GM23338 (cell line): ENCODE data around the gene SSMEM1. TPM values are rescaled to one million over a fixed set of nuclear protein-coding genes. Genes with fewer than 3 reads are reported as not detected.

Source experiments
- ATAC-seq: fragments of 200-7000 bp; cut with Tn5 transposase; 3 replicates; pipeline ENCODE4 v1.9.1; 2020
- DNase-seq: peaks from one replicate; pipeline ENCODE4 v3.0.0-alpha.2; 2015; ENCODE audit warnings: low spot score
- H2AFZ ChIP-seq: fragments of 200-600 bp; sonication (generic); 2 replicates; pipeline ENCODE4 v1.8.0; 2016; ENCODE audit warnings: antibody characterized with exemption, mild to moderate bottlenecking, moderate library complexity
- H3F3A ChIP-seq: fragments of 200-600 bp; sonication (generic); replicated peaks from 2 replicates; pipeline ENCODE4 v1.8.0; 2017; ENCODE audit warnings: antibody characterized with exemption, mixed run types, low read depth
- H3K27ac ChIP-seq: fragments of 200-600 bp; sonication (generic); 2 replicates; pipeline ENCODE4 v1.6.1; 2016; ENCODE audit warnings: low read depth
- H3K27me3 ChIP-seq: fragments of 200-600 bp; sonication (generic); 2 replicates; pipeline ENCODE4 v1.8.0; 2016; ENCODE audit warnings: mild to moderate bottlenecking, mixed run types, moderate library complexity; ENCODE audit not compliant: insufficient read depth
- H3K36me3 ChIP-seq: fragments of 200-600 bp; sonication (generic); 2 replicates; pipeline ENCODE4 v1.8.0; 2016; ENCODE audit warnings: mild to moderate bottlenecking; ENCODE audit not compliant: insufficient read depth
- H3K4me1 ChIP-seq: fragments of 200-600 bp; sonication (generic); 2 replicates; pipeline ENCODE4 v1.8.0; 2016; ENCODE audit warnings: mild to moderate bottlenecking, moderate library complexity; ENCODE audit not compliant: insufficient read depth
- H3K4me2 ChIP-seq: fragments of 200-600 bp; sonication (generic); 2 replicates; pipeline ENCODE4 v1.7.1; 2017; ENCODE audit warnings: mixed run types
- H3K4me3 ChIP-seq: fragments of 200-600 bp; sonication (generic); 2 replicates; pipeline ENCODE4 v1.6.1; 2016; ENCODE audit warnings: mixed run types
- H3K79me2 ChIP-seq: fragments of 200-600 bp; sonication (generic); replicated peaks from 2 replicates; pipeline ENCODE4 v1.8.0; 2017; ENCODE audit warnings: mild to moderate bottlenecking; ENCODE audit not compliant: insufficient read depth
- H3K9me2 ChIP-seq: fragments of 200-600 bp; sonication (generic); 2 replicates; pipeline ENCODE4 v1.8.0; 2017; ENCODE audit not compliant: insufficient read depth
- H4K20me1 ChIP-seq: fragments of 200-600 bp; sonication (generic); replicated peaks from 2 replicates; pipeline ENCODE4 v1.8.0; 2017; ENCODE audit warnings: mild to moderate bottlenecking; ENCODE audit not compliant: insufficient read depth
- H3K27ac Mint-ChIP-seq: 2 replicates; pipeline ENCODE4 v1.8.0; 2020; ENCODE audit warnings: inconsistent platforms, mild to moderate bottlenecking, moderate library complexity, mixed read lengths
- H3K27me3 Mint-ChIP-seq: 3 replicates; pipeline ENCODE4 v1.8.0; 2022; ENCODE audit warnings: low read depth, mild to moderate bottlenecking, moderate library complexity, mixed read lengths, inconsistent platforms; ENCODE audit not compliant: insufficient read depth, poor library complexity
- H3K36me3 Mint-ChIP-seq: 3 replicates; pipeline ENCODE4 v1.8.0; 2021; ENCODE audit warnings: low read depth, mild to moderate bottlenecking, inconsistent platforms, moderate library complexity, mixed read lengths
- H3K4me1 Mint-ChIP-seq: 3 replicates; pipeline ENCODE4 v1.8.0; 2020; ENCODE audit warnings: mild to moderate bottlenecking, inconsistent platforms, mixed read lengths
- H3K4me3 Mint-ChIP-seq: 3 replicates; pipeline ENCODE4 v1.8.0; 2021; ENCODE audit warnings: moderate library complexity, mild to moderate bottlenecking, inconsistent platforms, mixed read lengths
- H3K9me3 Mint-ChIP-seq: 3 replicates; pipeline ENCODE4 v1.8.0; 2020; ENCODE audit warnings: moderate library complexity, mild to moderate bottlenecking, inconsistent platforms, mixed read lengths
- CREB1 ChIP-seq: fragments of 250-450 bp; sonication (Bioruptor Pico); IDR thresholded peaks from 2 replicates; pipeline ENCODE4 v1.5.0; 2020; ENCODE audit warnings: low read depth, mild to moderate bottlenecking, moderate library complexity
- CTCF ChIP-seq, 2 experiments: fragments of 200-600 bp in 1 of 2; sonication (generic) in 1 of 2; conservative IDR thresholded peaks; 2 replicates each; pipeline versions ENCODE4 v1.5.1 to v1.6.1; 2016 to 2017; ENCODE audit warnings: antibody characterized with exemption in 2 of 2, low read depth in 2 of 2, mild to moderate bottlenecking in 2 of 2, moderate library complexity in 1 of 2
- EZH2phosphoT487 ChIP-seq: fragments of 200-600 bp; sonication (generic); IDR thresholded peaks from one replicate; pipeline ENCODE4 v1.8.1; 2018; ENCODE audit warnings: antibody characterized with exemption; ENCODE audit not compliant: unreplicated experiment
- JUNB ChIP-seq: IDR thresholded peaks from one replicate; pipeline ENCODE4 v1.6.1; 2016; ENCODE audit warnings: antibody characterized with exemption; ENCODE audit not compliant: unreplicated experiment
- NANOG ChIP-seq: IDR thresholded peaks from 2 replicates; pipeline ENCODE4 v1.6.1; 2016; ENCODE audit warnings: antibody characterized with exemption, borderline replicate concordance
- POLR2AphosphoS5 ChIP-seq: IDR thresholded peaks from 2 replicates; pipeline ENCODE4 v1.6.1; 2016; ENCODE audit warnings: antibody characterized with exemption, low read depth
- REST ChIP-seq: IDR thresholded peaks from one replicate; pipeline ENCODE4 v1.6.1; 2018; ENCODE audit warnings: antibody characterized with exemption; ENCODE audit not compliant: unreplicated experiment
- STAT1 ChIP-seq: IDR thresholded peaks from one replicate; pipeline ENCODE4 v1.6.1; 2016; ENCODE audit warnings: antibody characterized with exemption; ENCODE audit not compliant: unreplicated experiment
- polyA plus RNA-seq: library from polyadenylated mRNA; unstranded; fragments of >200 nt; fragmentation: Nextera tagmentation; extraction: Ambion mirVana; gene quantifications from 2 replicates; pipeline ENCODE4 v1.2.1, GENCODE V29; 2016
- total RNA-seq: library from RNA; depleted of rRNA; stranded (reverse); fragments of >200 nt; shearing (Covaris generic); gene quantifications from 2 replicates; pipeline ENCODE4 v1.2.3, GENCODE V29; 2014
- TF ChIP-seq, protein P1 (sequence below): IDR thresholded peaks from 2 replicates; pipeline ENCODE4 v1.6.1; 2016; ENCODE audit warnings: antibody characterized with exemption
- TF ChIP-seq, protein P2 (sequence below): fragments of 250-450 bp; sonication (Bioruptor Pico); IDR thresholded peaks from 2 replicates; pipeline ENCODE4 v1.5.0; 2020; ENCODE audit warnings: mild to moderate bottlenecking, moderate library complexity

SSMEM1 gene
- total and polyA plus RNA-seq, 2 experiments from 2014 or later: not detected

GRCh38 chr7:130231792-130232191 is 24.1 kb downstream of the SSMEM1 start:
- H3K9me3 Mint-ChIP-seq: peaks cover 4% of the 10 kb centered on the region; the same call in 2 of the 3 replicates
- H3K27me3 ChIP-seq: no peaks in the 10 kb centered on the region
- no peak for DNase-seq
- H3K4me1 Mint-ChIP-seq: peaks cover 3% of the 10 kb centered on the region
- no peaks in the 10 kb centered on the region for H4K20me1 ChIP-seq
- no peak overlapping the region for H3K27ac ChIP-seq
- no peaks in the 10 kb centered on the region; the same call in 2 of the 3 replicates for H3K36me3 Mint-ChIP-seq
- no peak for ATAC-seq
- peaks cover 11% of the 10 kb centered on the region for H3K4me1 ChIP-seq
- peaks cover 8% of the 10 kb centered on the region for H3K27me3 Mint-ChIP-seq
- H3K9me2 ChIP-seq: peaks cover 2% of the 10 kb centered on the region; the same call in 1 of the 2 replicates
- no peak overlapping the region for H3K4me3 Mint-ChIP-seq
- no peaks in the 10 kb centered on the region for H3K79me2 ChIP-seq
- no peak overlapping the region for H3K4me3 ChIP-seq
- no peaks in the 10 kb centered on the region for H3F3A ChIP-seq
- H3K36me3 ChIP-seq: no peaks in the 10 kb centered on the region
- TF ChIP-seq POLR2AphosphoS5 (no peak), CTCF (conservative IDR thresholded peaks at IDR 0.05; ENCODE audit: low read depth in 2 of 2) (no peak), JUNB (no peak), STAT1 (no peak), EZH2phosphoT487 (no peak), CREB1 (CRISPR knock-in tag) (no peak)
- no peak overlapping the region for H3K4me2 ChIP-seq
- H3K27ac Mint-ChIP-seq: no peak overlapping the region
- H2AFZ ChIP-seq: no peak overlapping the region

- no peaks in the 10 kb centered on the region for H3K9me2 ChIP-seq
- no peak overlapping the region for H3K27ac Mint-ChIP-seq
- H3K79me2 ChIP-seq: no peaks in the 10 kb centered on the region
- peaks cover 8% of the 10 kb centered on the region for H3K27me3 Mint-ChIP-seq
- H3K4me2 ChIP-seq: no peak overlapping the region
- H3K27me3 ChIP-seq: no peaks in the 10 kb centered on the region
- H3K4me1 ChIP-seq: peaks cover 11% of the 10 kb centered on the region
- DNase-seq (no peak), ATAC-seq (no peak)
- H3K4me3 ChIP-seq: no peak overlapping the region
- H3K36me3 Mint-ChIP-seq: no peaks in the 10 kb centered on the region; the same call in 2 of the 3 replicates
- H3F3A ChIP-seq: no peaks in the 10 kb centered on the region
- peaks cover 3% of the 10 kb centered on the region for H3K4me1 Mint-ChIP-seq
- no peaks in the 10 kb centered on the region for H4K20me1 ChIP-seq
- H3K4me3 Mint-ChIP-seq: no peak overlapping the region
- H3K36me3 ChIP-seq: no peaks in the 10 kb centered on the region
- no peak overlapping the region for H3K27ac ChIP-seq
- no peak overlapping the region for H2AFZ ChIP-seq
- peaks cover 4% of the 10 kb centered on the region; the same call in 2 of the 3 replicates for H3K9me3 Mint-ChIP-seq
- TF ChIP-seq, protein P1, sequence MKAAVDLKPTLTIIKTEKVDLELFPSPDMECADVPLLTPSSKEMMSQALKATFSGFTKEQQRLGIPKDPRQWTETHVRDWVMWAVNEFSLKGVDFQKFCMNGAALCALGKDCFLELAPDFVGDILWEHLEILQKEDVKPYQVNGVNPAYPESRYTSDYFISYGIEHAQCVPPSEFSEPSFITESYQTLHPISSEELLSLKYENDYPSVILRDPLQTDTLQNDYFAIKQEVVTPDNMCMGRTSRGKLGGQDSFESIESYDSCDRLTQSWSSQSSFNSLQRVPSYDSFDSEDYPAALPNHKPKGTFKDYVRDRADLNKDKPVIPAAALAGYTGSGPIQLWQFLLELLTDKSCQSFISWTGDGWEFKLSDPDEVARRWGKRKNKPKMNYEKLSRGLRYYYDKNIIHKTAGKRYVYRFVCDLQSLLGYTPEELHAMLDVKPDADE: no peak
- TF ChIP-seq REST: no peak
- TF ChIP-seq NANOG: no peak
- TF ChIP-seq, protein P2, sequence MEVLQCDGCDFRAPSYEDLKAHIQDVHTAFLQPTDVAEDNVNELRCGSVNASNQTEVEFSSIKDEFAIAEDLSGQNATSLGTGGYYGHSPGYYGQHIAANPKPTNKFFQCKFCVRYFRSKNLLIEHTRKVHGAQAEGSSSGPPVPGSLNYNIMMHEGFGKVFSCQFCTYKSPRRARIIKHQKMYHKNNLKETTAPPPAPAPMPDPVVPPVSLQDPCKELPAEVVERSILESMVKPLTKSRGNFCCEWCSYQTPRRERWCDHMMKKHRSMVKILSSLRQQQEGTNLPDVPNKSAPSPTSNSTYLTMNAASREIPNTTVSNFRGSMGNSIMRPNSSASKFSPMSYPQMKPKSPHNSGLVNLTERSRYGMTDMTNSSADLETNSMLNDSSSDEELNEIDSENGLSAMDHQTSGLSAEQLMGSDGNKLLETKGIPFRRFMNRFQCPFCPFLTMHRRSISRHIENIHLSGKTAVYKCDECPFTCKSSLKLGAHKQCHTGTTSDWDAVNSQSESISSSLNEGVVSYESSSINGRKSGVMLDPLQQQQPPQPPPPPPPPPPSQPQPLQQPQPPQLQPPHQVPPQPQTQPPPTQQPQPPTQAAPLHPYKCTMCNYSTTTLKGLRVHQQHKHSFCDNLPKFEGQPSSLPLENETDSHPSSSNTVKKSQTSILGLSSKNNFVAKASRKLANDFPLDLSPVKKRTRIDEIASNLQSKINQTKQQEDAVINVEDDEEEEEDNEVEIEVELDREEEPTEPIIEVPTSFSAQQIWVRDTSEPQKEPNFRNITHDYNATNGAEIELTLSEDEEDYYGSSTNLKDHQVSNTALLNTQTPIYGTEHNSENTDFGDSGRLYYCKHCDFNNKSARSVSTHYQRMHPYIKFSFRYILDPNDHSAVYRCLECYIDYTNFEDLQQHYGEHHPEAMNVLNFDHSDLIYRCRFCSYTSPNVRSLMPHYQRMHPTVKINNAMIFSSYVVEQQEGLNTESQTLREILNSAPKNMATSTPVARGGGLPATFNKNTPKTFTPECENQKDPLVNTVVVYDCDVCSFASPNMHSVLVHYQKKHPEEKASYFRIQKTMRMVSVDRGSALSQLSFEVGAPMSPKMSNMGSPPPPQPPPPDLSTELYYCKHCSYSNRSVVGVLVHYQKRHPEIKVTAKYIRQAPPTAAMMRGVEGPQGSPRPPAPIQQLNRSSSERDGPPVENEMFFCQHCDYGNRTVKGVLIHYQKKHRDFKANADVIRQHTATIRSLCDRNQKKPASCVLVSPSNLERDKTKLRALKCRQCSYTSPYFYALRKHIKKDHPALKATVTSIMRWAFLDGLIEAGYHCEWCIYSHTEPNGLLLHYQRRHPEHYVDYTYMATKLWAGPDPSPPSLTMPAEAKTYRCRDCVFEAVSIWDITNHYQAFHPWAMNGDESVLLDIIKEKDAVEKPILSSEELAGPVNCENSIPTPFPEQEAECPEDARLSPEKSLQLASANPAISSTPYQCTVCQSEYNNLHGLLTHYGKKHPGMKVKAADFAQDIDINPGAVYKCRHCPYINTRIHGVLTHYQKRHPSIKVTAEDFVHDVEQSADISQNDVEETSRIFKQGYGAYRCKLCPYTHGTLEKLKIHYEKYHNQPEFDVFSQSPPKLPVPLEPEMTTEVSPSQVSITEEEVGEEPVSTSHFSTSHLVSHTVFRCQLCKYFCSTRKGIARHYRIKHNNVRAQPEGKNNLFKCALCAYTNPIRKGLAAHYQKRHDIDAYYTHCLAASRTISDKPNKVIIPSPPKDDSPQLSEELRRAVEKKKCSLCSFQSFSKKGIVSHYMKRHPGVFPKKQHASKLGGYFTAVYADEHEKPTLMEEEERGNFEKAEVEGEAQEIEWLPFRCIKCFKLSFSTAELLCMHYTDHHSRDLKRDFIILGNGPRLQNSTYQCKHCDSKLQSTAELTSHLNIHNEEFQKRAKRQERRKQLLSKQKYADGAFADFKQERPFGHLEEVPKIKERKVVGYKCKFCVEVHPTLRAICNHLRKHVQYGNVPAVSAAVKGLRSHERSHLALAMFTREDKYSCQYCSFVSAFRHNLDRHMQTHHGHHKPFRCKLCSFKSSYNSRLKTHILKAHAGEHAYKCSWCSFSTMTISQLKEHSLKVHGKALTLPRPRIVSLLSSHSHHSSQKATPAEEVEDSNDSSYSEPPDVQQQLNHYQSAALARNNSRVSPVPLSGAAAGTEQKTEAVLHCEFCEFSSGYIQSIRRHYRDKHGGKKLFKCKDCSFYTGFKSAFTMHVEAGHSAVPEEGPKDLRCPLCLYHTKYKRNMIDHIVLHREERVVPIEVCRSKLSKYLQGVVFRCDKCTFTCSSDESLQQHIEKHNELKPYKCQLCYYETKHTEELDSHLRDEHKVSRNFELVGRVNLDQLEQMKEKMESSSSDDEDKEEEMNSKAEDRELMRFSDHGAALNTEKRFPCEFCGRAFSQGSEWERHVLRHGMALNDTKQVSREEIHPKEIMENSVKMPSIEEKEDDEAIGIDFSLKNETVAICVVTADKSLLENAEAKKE: no peak
Measured at GRCh38 chr7:130232209-130232608, 24.5 kb downstream of the SSMEM1 start.
